HEK293T (cell line): ENCODE measurements around the gene ZNF100.
A peak's percentile ranks its signal among the peaks of the same experiment; 100 is the strongest.
"Not testable (repeated sequence)": the region's sequence is repeated elsewhere in the genome, so short reads cannot be mapped to it uniquely, and the experiment has no call there.

ENCODE experiments used
- CTCF ChIA-PET: fragments of 350-600 bp; formaldehyde crosslinking; extraction: SDS; loops from one replicate; lab custom pipeline; 2021; ENCODE audit warnings: antibody characterized with exemption, inconsistent platforms; lab: Yijun Ruan, JAX
- POLR2A ChIA-PET: fragments of 350-600 bp; formaldehyde crosslinking; extraction: SDS; loops from one replicate; lab custom pipeline; 2020; ENCODE audit warnings: antibody characterized with exemption, inconsistent platforms; lab: Yijun Ruan, JAX
- DNase-seq: peaks from one replicate; pipeline ENCODE4 v3.0.0; 2012; ENCODE audit warnings: mixed read lengths; ENCODE audit errors: extremely low spot score
- ARNT ChIP-seq: fragments of 450-650 bp; IDR thresholded peaks from 2 replicates; pipeline ENCODE4 v1.6.1; 2017; ENCODE audit warnings: mild to moderate bottlenecking
- BHLHE40 ChIP-seq: fragments of 450-650 bp; IDR thresholded peaks from 2 replicates; pipeline ENCODE4 v1.6.1; 2016; ENCODE audit warnings: mild to moderate bottlenecking, moderate library complexity, borderline replicate concordance
- CTBP1 ChIP-seq: fragments of 450-650 bp; IDR thresholded peaks from 2 replicates; pipeline ENCODE4 v1.6.1; 2016; ENCODE audit warnings: borderline replicate concordance
- ELF4 ChIP-seq: fragments of 450-650 bp; IDR thresholded peaks from 2 replicates; pipeline ENCODE4 v1.6.1; 2017; ENCODE audit warnings: antibody characterized with exemption
- FOXA1 ChIP-seq: fragments of 450-650 bp; IDR thresholded peaks from 2 replicates; pipeline ENCODE4 v1.6.1; 2016; ENCODE audit warnings: mild to moderate bottlenecking
- FOXK2 ChIP-seq: fragments of 450-650 bp; IDR thresholded peaks from 2 replicates; pipeline ENCODE4 v1.6.1; 2016; ENCODE audit warnings: mild to moderate bottlenecking
- FOXM1 ChIP-seq: fragments of 450-650 bp; IDR thresholded peaks from 2 replicates; pipeline ENCODE4 v1.6.1; 2017; ENCODE audit warnings: mild to moderate bottlenecking, borderline replicate concordance
- HDGF ChIP-seq: fragments of 450-650 bp; IDR thresholded peaks from 2 replicates; pipeline ENCODE4 v1.6.1; 2017; ENCODE audit warnings: antibody characterized with exemption, borderline replicate concordance
- L3MBTL2 ChIP-seq: fragments of 450-650 bp; conservative IDR thresholded peaks from 2 replicates; pipeline ENCODE4 v1.6.1; 2016; ENCODE audit warnings: mild to moderate bottlenecking
- LEF1 ChIP-seq: fragments of 450-650 bp; IDR thresholded peaks from 2 replicates; pipeline ENCODE4 v1.6.1; 2017; ENCODE audit warnings: mild to moderate bottlenecking, borderline replicate concordance
- NFRKB ChIP-seq: fragments of 450-650 bp; IDR thresholded peaks from 2 replicates; pipeline ENCODE4 v1.6.1; 2016; ENCODE audit warnings: mild to moderate bottlenecking, moderate library complexity
- PKNOX1 ChIP-seq: fragments of 450-650 bp; IDR thresholded peaks from 2 replicates; pipeline ENCODE4 v1.6.1; 2016
- SP1 ChIP-seq: fragments of 450-650 bp; IDR thresholded peaks from 2 replicates; pipeline ENCODE4 v1.6.1; 2017
- SUZ12 ChIP-seq: fragments of 450-650 bp; IDR thresholded peaks from 2 replicates; pipeline ENCODE4 v1.6.1; 2016; ENCODE audit warnings: mild to moderate bottlenecking
- TARDBP ChIP-seq: fragments of 450-650 bp; IDR thresholded peaks from 2 replicates; pipeline ENCODE4 v1.6.1; 2016
- ZNF384 ChIP-seq: fragments of 450-650 bp; IDR thresholded peaks from 2 replicates; pipeline ENCODE4 v1.6.1; 2016

ZNF100 gene

GRCh38 chr19:21767065-21767800 is at the start of gene ZNF100:
TSS of gene ZNF100 (minus strand) at chr19:21767579. CDS start at chr19:21767429, 150 bp downstream.
- CTCF ChIA-PET: no interaction called here
- POLR2A ChIA-PET: interaction anchor here (0.6 to 1.2 kb wide), 6 partner anchors 8 to 1507 kb away, joined by 3 to 5 read pairs (median 3); partner anchors contain the start of gene ZNF430
- TF ChIP-seq SP1 (no peak), ARNT (no peak), PKNOX1 (peak; percentile 98), ELF4 (peak; percentile 76)
- DNase-seq: peak; percentile 65

- POLR2A ChIA-PET: no interaction called here
- no peak for TF ChIP-seq ELF4
- TF ChIP-seq SUZ12: no peak
- no peak for TF ChIP-seq CTBP1
- no peak for TF ChIP-seq SP1
- TF ChIP-seq HDGF: no peak
- no peak for TF ChIP-seq FOXA1
- TF ChIP-seq ARNT: no peak
- TF ChIP-seq FOXK2: no peak
- TF ChIP-seq FOXM1: no peak
- no peak for TF ChIP-seq TARDBP
- TF ChIP-seq L3MBTL2: no peak
- no peak for TF ChIP-seq PKNOX1
- TF ChIP-seq BHLHE40: no peak
- no peak for TF ChIP-seq LEF1
- TF ChIP-seq ZNF384: no peak
- no peak for TF ChIP-seq NFRKB
- no peak for DNase-seq
- CTCF ChIA-PET: no interaction called here
Measured at GRCh38 chr19:21812448-21812847, 45.1 kb upstream of the ZNF100 start.

- POLR2A ChIA-PET, CTCF ChIA-PET, DNase-seq: not testable (repeated sequence)
Measured at GRCh38 chr19:21808400-21809000, 41.1 kb upstream of the ZNF100 start.

- ChIA-PET CTCF (no interaction called here), POLR2A (no interaction called here)
- TF ChIP-seq LEF1 (no peak), ZNF384 (no peak)
- DNase-seq: no peak
Measured at GRCh38 chr19:21789466-21790085, 22.2 kb upstream of the ZNF100 start.

GRCh38 chr19:21786936-21787335 is 19.6 kb upstream of the ZNF100 start:
- POLR2A ChIA-PET: no interaction called here
- TF ChIP-seq ELF4 (no peak), LEF1 (no peak)
- CTCF ChIA-PET: no interaction called here
- no peak for DNase-seq

GRCh38 chr19:21775792-21776191 is 8.4 kb upstream of the ZNF100 start:
- CTCF ChIA-PET, POLR2A ChIA-PET, DNase-seq: not testable (repeated sequence)

GRCh38 chr19:21766705-21767064 is 694 bp downstream of the ZNF100 start:
- POLR2A ChIA-PET: interaction anchor here (1.2 kb wide), 2 partner anchors 8 to 85 kb away, joined by 3 to 5 read pairs; no protein-coding TSS in a partner anchor
- CTCF ChIA-PET, DNase-seq: not testable (repeated sequence)

GRCh38 chr19:21765151-21765550 is 2.2 kb downstream of the ZNF100 start:
- POLR2A ChIA-PET: no interaction called here
- CTCF ChIA-PET: no interaction called here
- DNase-seq: no peak

GRCh38 chr19:21761547-21761946 is 5.8 kb downstream of the ZNF100 start:
- POLR2A ChIA-PET, DNase-seq, CTCF ChIA-PET: not testable (repeated sequence)

More at GRCh38 chr19:21765151-21765550, 2.2 kb downstream of the ZNF100 start:
- TF ChIP-seq FOXA1 (no peak), SUZ12 (no peak), L3MBTL2 (no peak), LEF1 (no peak), CTBP1 (no peak)
